Measurements from ENCODE around the gene KCNH6. TPM values are rescaled to one million over a fixed set of nuclear protein-coding genes. Genes with fewer than 3 reads are reported as not detected.

Gene KCNH6
- total RNA-seq, 1 donor from 2014 or later, result not detected

- H3K27me3 ChIP-seq, result no peaks in the 10 kb centered on the region
- no peaks in the 10 kb centered on the region for H3K9me3 ChIP-seq
- H3K4me3 ChIP-seq, result no peak overlapping the region
- H3K36me3 ChIP-seq, result peaks cover 0 to 4% of the 10 kb centered on the region in 2 donors
- intact Hi-C loops (cut with DNase I), result no loop called here
- DNase-seq (ENCODE audit: low spot score in 2 of 2), result no peak
- no peak overlapping the region for H3K27ac ChIP-seq
- no peaks in the 10 kb centered on the region for H3K4me1 ChIP-seq
- TF ChIP-seq CTCF (IDR thresholded peaks at IDR 0.05), result no peak
Measured at GRCh38 chr17:63561819-63562218, 38.7 kb downstream of the KCNH6 start.

- Histone ChIP-seq H3K9me3 (no peaks in the 10 kb centered on the region), H3K4me3 (no peak overlapping the region), H3K4me1 (no peaks in the 10 kb centered on the region), H3K27ac (no peak overlapping the region), H3K27me3 (no peaks in the 10 kb centered on the region), H3K36me3 (no peaks in the 10 kb centered on the region)
- DNase-seq (ENCODE audit: low spot score in 2 of 2), result no peak
- intact Hi-C loops (cut with DNase I), result no loop called here
- TF ChIP-seq CTCF (IDR thresholded peaks at IDR 0.05), result no peak
Measured at GRCh38 chr17:63563339-63563738, 40.2 kb downstream of the KCNH6 start.

GRCh38 chr17:63564562-63564961 is 41.4 kb downstream of the KCNH6 start:
- intact Hi-C loops (cut with DNase I), result no loop called here
- Histone ChIP-seq H3K36me3 (no peaks in the 10 kb centered on the region), H3K4me3 (no peak overlapping the region), H3K27me3 (no peaks in the 10 kb centered on the region), H3K27ac (no peak overlapping the region), H3K4me1 (no peaks in the 10 kb centered on the region), H3K9me3 (no peaks in the 10 kb centered on the region)
- no peak for DNase-seq (ENCODE audit: low spot score in 2 of 2)
- TF ChIP-seq CTCF (IDR thresholded peaks at IDR 0.05), result no peak

- Histone ChIP-seq H3K27ac (no peak overlapping the region), H3K9me3 (no peaks in the 10 kb centered on the region), H3K36me3 (no peaks in the 10 kb centered on the region), H3K27me3 (no peaks in the 10 kb centered on the region), H3K4me3 (no peak overlapping the region), H3K4me1 (no peaks in the 10 kb centered on the region)
- intact Hi-C loops (cut with DNase I), result no loop called here
- DNase-seq (ENCODE audit: low spot score in 2 of 2), result no peak
- no peak for TF ChIP-seq CTCF (IDR thresholded peaks at IDR 0.05)
Measured at GRCh38 chr17:63567229-63567628, 44.1 kb downstream of the KCNH6 start.

- Histone ChIP-seq H3K4me1 (no peaks in the 10 kb centered on the region), H3K27me3 (no peaks in the 10 kb centered on the region), H3K36me3 (no peaks in the 10 kb centered on the region), H3K4me3 (no peak overlapping the region), H3K9me3 (no peaks in the 10 kb centered on the region), H3K27ac (no peak overlapping the region)
- DNase-seq (ENCODE audit: low spot score in 2 of 2), result no peak
- intact Hi-C loops (cut with DNase I), result no loop called here
- no peak for TF ChIP-seq CTCF (IDR thresholded peaks at IDR 0.05)
Measured at GRCh38 chr17:63568563-63568962, 45.4 kb downstream of the KCNH6 start.

GRCh38 chr17:63571632-63572310 is 48.6 kb downstream of the KCNH6 start:
- DNase-seq (ENCODE audit: low spot score in 2 of 2), result no peak
- no peaks in the 10 kb centered on the region for H3K27me3 ChIP-seq
- no peak overlapping the region for H3K27ac ChIP-seq
- no peaks in the 10 kb centered on the region for H3K4me1 ChIP-seq
- no peaks in the 10 kb centered on the region for H3K9me3 ChIP-seq
- TF ChIP-seq CTCF (IDR thresholded peaks at IDR 0.05), result no peak
- intact Hi-C loops (cut with DNase I), result no loop called here
- H3K36me3 ChIP-seq, result no peaks in the 10 kb centered on the region
- H3K4me3 ChIP-seq, result no peak overlapping the region
